Right lobe of liver (tissue), 6 donors: ENCODE results near the gene C2CD2L. TPM values are rescaled to one million over a fixed set of nuclear protein-coding genes. Genes with fewer than 3 reads are reported as not detected.

Source experiments
- ATAC-seq, 4 donors: fragments of 200-7000 bp; cut with Tn5 transposase; one replicate each; pipeline ENCODE4 v1.9.1; 2020; ENCODE audit warnings: mild to moderate bottlenecking in 4 of 4, moderate library complexity in 4 of 4
- DNase-seq, 3 donors: peaks; one replicate each; pipeline ENCODE4 v3.0.0-alpha.2; 2020
- H3K27ac ChIP-seq, 3 donors: fragments of 200-600 bp; one replicate each; pipeline ENCODE4 v1.8.0; 2022
- H3K27me3 ChIP-seq, 2 donors: fragments of 200-600 bp; one replicate each; pipeline ENCODE4 v1.8.0; 2022
- H3K36me3 ChIP-seq, 4 donors: fragments of 200-600 bp; sonication (generic) in 1 of 4; one replicate each; pipeline versions ENCODE4 v1.5.1 to v1.8.0; 2017 to 2022; ENCODE audit warnings: control low read depth in 1 of 4
- H3K4me1 ChIP-seq, 4 donors: fragments of 200-600 bp; sonication (generic) in 1 of 4; one replicate each; pipeline versions ENCODE4 v1.5.1 to v1.8.0; 2017 to 2022; ENCODE audit warnings: control low read depth in 1 of 4
- H3K4me3 ChIP-seq, 3 donors: fragments of 200-600 bp; one replicate each; pipeline ENCODE4 v1.8.0; 2022
- H3K9me3 ChIP-seq, 4 donors: fragments of 200-600 bp; sonication (generic) in 1 of 4; one replicate each; pipeline versions ENCODE4 v1.5.1 to v1.8.0; 2017 to 2022; ENCODE audit warnings: control low read depth in 1 of 4
- POLR2A ChIP-seq: fragments of 450-650 bp; IDR thresholded peaks from one replicate; pipeline ENCODE4 v1.6.1; 2017; ENCODE audit warnings: antibody characterized with exemption, mild to moderate bottlenecking
- WGBS: methylation state at CpG from one replicate; pipeline ENCODE4 v1.1.6; 2018; ENCODE audit warnings: low coverage, low lambda C conversion rate; ENCODE audit not compliant: insufficient coverage; ENCODE audit errors: missing lambda C conversion rate; 5-methylcytosine and 5-hydroxymethylcytosine counted together
- intact Hi-C, 2 donors: fragments of 100-400 bp; cut with DNase I; formaldehyde crosslinking; loops; one replicate each; pipeline versions ENCODE4 v1.11.2 to v1.14.1; 2022
- total RNA-seq, 6 experiments: library from RNA; depleted of rRNA in 2 of 6; stranded (reverse); fragments of >200 nt in 2 of 6; fragmentation: NEBNext Ultra II Directional in 3 of 6; extraction: Animal tissue kit (Norgen Biotek cat#: 25700) in 3 of 6; gene quantifications; one replicate each; pipeline versions ENCODE4 v1.1.0 to v1.2.4, GENCODE V29; 2016 to 2023
- TF ChIP-seq, protein P1 (sequence below), 4 donors: fragments of 200-600 bp in 3 of 4; fragments of 450-650 bp in 1 of 4; IDR thresholded peaks; one replicate each; pipeline versions ENCODE4 v1.5.1 to v1.8.0; 2016 to 2022; ENCODE audit warnings: antibody characterized with exemption in 4 of 4, mild to moderate bottlenecking in 2 of 4
- donor health status: DM: no; HTN: yes; CAD: no.
- donor health status: DM: no; HTN: no; CAD: no.
- donor health status: DM: no; HTN: no; CAD: no.
- donor health status: DM: no; HTN: yes; CAD: no.
- donor health status: DM: no; HTN: yes; CAD: no.

The C2CD2L gene
- total RNA-seq, 6 experiments from 2014 or later: 5.4 to 9.7 (median 6.5) TPM

GRCh38 chr11:119117004-119117706 lies 10.0 kb downstream of the C2CD2L start:
- Histone ChIP-seq H3K4me1 (peaks cover 0 to 7% (median under 1%) of the 10 kb centered on the region in 4 donors), H3K27ac (no peak overlapping the region), H3K9me3 (no peaks in the 10 kb centered on the region), H3K4me3 (no peak overlapping the region), H3K27me3 (no peaks in the 10 kb centered on the region), H3K36me3 (peaks cover 0 to 21% (median 3%) of the 10 kb centered on the region in 4 donors)
- TF ChIP-seq, protein P1, sequence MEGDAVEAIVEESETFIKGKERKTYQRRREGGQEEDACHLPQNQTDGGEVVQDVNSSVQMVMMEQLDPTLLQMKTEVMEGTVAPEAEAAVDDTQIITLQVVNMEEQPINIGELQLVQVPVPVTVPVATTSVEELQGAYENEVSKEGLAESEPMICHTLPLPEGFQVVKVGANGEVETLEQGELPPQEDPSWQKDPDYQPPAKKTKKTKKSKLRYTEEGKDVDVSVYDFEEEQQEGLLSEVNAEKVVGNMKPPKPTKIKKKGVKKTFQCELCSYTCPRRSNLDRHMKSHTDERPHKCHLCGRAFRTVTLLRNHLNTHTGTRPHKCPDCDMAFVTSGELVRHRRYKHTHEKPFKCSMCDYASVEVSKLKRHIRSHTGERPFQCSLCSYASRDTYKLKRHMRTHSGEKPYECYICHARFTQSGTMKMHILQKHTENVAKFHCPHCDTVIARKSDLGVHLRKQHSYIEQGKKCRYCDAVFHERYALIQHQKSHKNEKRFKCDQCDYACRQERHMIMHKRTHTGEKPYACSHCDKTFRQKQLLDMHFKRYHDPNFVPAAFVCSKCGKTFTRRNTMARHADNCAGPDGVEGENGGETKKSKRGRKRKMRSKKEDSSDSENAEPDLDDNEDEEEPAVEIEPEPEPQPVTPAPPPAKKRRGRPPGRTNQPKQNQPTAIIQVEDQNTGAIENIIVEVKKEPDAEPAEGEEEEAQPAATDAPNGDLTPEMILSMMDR (IDR thresholded peaks at IDR 0.05): no peak
- TF ChIP-seq POLR2A: no peak
- 97% methylated on average over 3 of the region's 3 CpGs for WGBS
- intact Hi-C loops: no loop called here
- ATAC-seq (no peak), DNase-seq (no peak)

- DNase-seq (no peak), ATAC-seq (no peak)
- H3K9me3 ChIP-seq: no peaks in the 10 kb centered on the region
- H3K4me1 ChIP-seq: peaks cover 0 to 14% (median 3%) of the 10 kb centered on the region in 4 donors
- no peak for TF ChIP-seq POLR2A
- TF ChIP-seq, protein P1 (IDR thresholded peaks at IDR 0.05): no peak
- 90% methylated on average over 5 of the region's 5 CpGs for WGBS
- peaks cover 0 to 14% (median 3%) of the 10 kb centered on the region in 4 donors for H3K36me3 ChIP-seq
- intact Hi-C loops: no loop called here
- no peaks in the 10 kb centered on the region for H3K27me3 ChIP-seq
- no peak overlapping the region for H3K27ac ChIP-seq
- no peak overlapping the region for H3K4me3 ChIP-seq
Measured at GRCh38 chr11:119118227-119118626, 11.1 kb downstream of the C2CD2L start.

DNA sequence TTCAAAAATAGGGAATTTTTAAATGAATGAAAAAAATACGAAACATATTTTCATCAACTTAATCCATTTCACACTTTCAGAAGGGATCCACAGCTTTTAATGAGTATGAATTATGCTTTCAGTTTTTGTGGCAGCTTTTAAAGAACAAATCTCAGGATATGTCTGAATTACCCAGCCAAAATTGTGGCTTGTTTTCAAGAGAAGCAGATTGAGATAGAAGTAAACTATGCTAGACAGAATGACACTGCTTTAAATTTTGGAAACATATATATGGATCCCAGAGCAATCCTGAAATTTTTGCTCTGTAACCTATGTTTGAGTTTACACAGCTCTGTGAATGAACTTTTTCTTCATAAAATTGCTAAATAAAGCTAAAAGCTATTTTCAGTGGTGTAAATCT lies 11.8 kb downstream of the C2CD2L start:
- H3K9me3 ChIP-seq: no peaks in the 10 kb centered on the region
- no peak overlapping the region for H3K4me3 ChIP-seq
- TF ChIP-seq POLR2A: no peak
- TF ChIP-seq, protein P1 (IDR thresholded peaks at IDR 0.05): no peak
- intact Hi-C loops: no loop called here
- H3K27me3 ChIP-seq: no peaks in the 10 kb centered on the region
- DNase-seq: no peak
- no peak overlapping the region for H3K27ac ChIP-seq
- peaks cover 0 to 14% (median 3%) of the 10 kb centered on the region in 4 donors for H3K4me1 ChIP-seq
- H3K36me3 ChIP-seq: peaks cover 0 to 14% (median 3%) of the 10 kb centered on the region in 4 donors
- no peak for ATAC-seq
- 100% methylated on average over 1 of the region's 1 CpG for WGBS

GRCh38 chr11:119120639-119121007 lies 13.5 kb downstream of the C2CD2L start:
- intact Hi-C loops: no loop called here
- Histone ChIP-seq H3K9me3 (no peaks in the 10 kb centered on the region), H3K27ac (peak overlapping the region in 2 of 3 donors; percentile 61), H3K4me1 (peaks cover 0 to 18% (median 4%) of the 10 kb centered on the region in 4 donors), H3K27me3 (no peaks in the 10 kb centered on the region), H3K4me3 (peak overlapping the region; percentile 56 to 96 (median 90)), H3K36me3 (peaks cover 0 to 15% (median 0%) of the 10 kb centered on the region in 4 donors)
- WGBS: 21% methylated on average over 5 of the region's 5 CpGs
- ATAC-seq: no peak
- DNase-seq: no peak
- TF ChIP-seq, protein P1 (IDR thresholded peaks at IDR 0.05): no peak
- TF ChIP-seq POLR2A: no peak
